HUES6 (cell line): ENCODE data around the gene HRH2.

Experiments
- H3K27ac ChIP-seq: 2 replicates; pipeline ENCODE4 v1.7.0; 2013; ENCODE audit warnings: low read depth, mild to moderate bottlenecking, low read length, inconsistent platforms
- H3K27me3 ChIP-seq: 2 replicates; pipeline ENCODE4 v1.6.1; 2013; ENCODE audit warnings: low read length; ENCODE audit not compliant: control insufficient read depth, insufficient read depth
- H3K36me3 ChIP-seq: 2 replicates; pipeline ENCODE4 v1.6.1; 2013; ENCODE audit warnings: low read length; ENCODE audit not compliant: control insufficient read depth, insufficient read depth
- H3K4me1 ChIP-seq: 2 replicates; pipeline ENCODE4 v1.6.1; 2013; ENCODE audit warnings: low read length; ENCODE audit not compliant: control insufficient read depth, insufficient read depth
- H3K4me3 ChIP-seq: 2 replicates; pipeline ENCODE4 v1.5.1; 2013; ENCODE audit warnings: low read depth, low read length
- H3K9ac ChIP-seq: one replicate; pipeline ENCODE4 v1.6.1; 2013; ENCODE audit warnings: mild to moderate bottlenecking, low read length
- H3K9me3 ChIP-seq: 2 replicates; pipeline ENCODE4 v1.6.1; 2013; ENCODE audit warnings: low read depth, low read length; ENCODE audit not compliant: control insufficient read depth, insufficient read depth

Gene HRH2

GRCh38 chr5:175742290-175742994 lies 84.6 kb downstream of the HRH2 start:
- H3K4me1 ChIP-seq, result peaks cover 5% of the 10 kb centered on the region
- no peak overlapping the region for H3K9ac ChIP-seq
- no peaks in the 10 kb centered on the region for H3K9me3 ChIP-seq
- H3K27me3 ChIP-seq, result peaks cover 14% of the 10 kb centered on the region; the same call in 1 of the 2 replicates
- no peaks in the 10 kb centered on the region for H3K36me3 ChIP-seq
- H3K4me3 ChIP-seq, result no peak overlapping the region
- H3K27ac ChIP-seq, result no peak overlapping the region

DNA sequence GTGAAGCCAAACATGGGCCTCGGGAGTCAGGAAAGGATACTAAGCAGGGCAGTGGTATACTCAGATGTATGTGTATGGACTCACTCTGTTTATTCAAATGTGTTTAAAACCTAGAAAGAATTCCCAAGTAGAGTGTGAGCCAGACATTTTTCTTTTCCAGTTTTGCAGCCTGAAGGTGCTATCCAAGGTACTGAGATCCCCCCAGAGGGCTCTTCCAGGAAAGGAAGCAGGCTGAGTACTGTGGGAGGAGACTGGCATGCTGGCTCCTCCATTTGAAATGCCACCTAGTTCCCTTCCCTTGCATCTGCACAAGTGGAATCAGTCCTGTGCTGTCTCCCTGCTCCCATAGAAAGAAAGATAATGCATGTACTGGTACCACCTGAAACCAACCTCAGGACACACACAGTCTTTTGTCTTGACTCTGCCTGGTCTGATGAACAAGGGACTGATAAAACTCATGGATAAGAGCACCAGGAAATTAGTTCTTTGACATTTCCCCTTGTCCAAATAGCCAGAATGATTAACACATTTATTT lies 85.9 kb downstream of the HRH2 start:
- H3K4me3 ChIP-seq, result no peak overlapping the region
- peaks cover 5% of the 10 kb centered on the region for H3K4me1 ChIP-seq

GRCh38 chr5:175745210-175745609 lies 87.3 kb downstream of the HRH2 start:
- 0 out of 2 replicates have a peak, but pooled peaks cover 5% of the 10 kb centered on the region for H3K27me3 ChIP-seq

More for the DNA sequence above, 85.9 kb downstream of the HRH2 start:
- peaks cover 12% of the 10 kb centered on the region; the same call in 1 of the 2 replicates for H3K27me3 ChIP-seq
- no peaks in the 10 kb centered on the region for H3K9me3 ChIP-seq
- H3K9ac ChIP-seq, result no peak overlapping the region
- no peaks in the 10 kb centered on the region for H3K36me3 ChIP-seq
- no peak overlapping the region for H3K27ac ChIP-seq

DNA sequence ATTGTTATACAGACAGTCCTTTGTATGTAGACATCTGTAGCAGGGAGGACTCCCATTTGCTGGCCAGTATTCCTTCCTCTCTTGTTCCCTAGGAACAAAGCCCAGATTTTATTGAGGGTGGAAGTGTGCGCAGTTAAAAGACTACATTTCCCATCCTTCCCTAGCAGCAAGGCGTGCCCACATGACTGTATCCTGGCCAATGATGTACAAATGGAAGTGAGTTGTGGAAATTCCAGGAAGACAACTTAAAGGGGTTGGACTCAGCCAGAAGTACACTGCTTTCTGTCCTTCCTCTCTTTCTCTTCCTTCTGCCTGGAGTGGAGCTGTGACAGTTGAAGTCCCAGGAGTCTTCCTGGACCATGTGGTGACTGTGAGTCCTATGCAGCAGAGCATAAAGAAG lies 89.0 kb downstream of the HRH2 start:
- Histone ChIP-seq H3K4me3 (peak overlapping the region; percentile 43), H3K9ac (no peak overlapping the region), H3K9me3 (no peaks in the 10 kb centered on the region), H3K36me3 (no peaks in the 10 kb centered on the region), H3K27me3 (no peaks in the 10 kb centered on the region), H3K4me1 (peaks cover 5% of the 10 kb centered on the region), H3K27ac (no peak overlapping the region)

More at GRCh38 chr5:175745210-175745609, 87.3 kb downstream of the HRH2 start:
- Histone ChIP-seq H3K9ac (no peak overlapping the region), H3K27ac (no peak overlapping the region), H3K9me3 (no peaks in the 10 kb centered on the region), H3K36me3 (no peaks in the 10 kb centered on the region), H3K4me3 (no peak overlapping the region), H3K4me1 (peaks cover 5% of the 10 kb centered on the region)

DNA sequence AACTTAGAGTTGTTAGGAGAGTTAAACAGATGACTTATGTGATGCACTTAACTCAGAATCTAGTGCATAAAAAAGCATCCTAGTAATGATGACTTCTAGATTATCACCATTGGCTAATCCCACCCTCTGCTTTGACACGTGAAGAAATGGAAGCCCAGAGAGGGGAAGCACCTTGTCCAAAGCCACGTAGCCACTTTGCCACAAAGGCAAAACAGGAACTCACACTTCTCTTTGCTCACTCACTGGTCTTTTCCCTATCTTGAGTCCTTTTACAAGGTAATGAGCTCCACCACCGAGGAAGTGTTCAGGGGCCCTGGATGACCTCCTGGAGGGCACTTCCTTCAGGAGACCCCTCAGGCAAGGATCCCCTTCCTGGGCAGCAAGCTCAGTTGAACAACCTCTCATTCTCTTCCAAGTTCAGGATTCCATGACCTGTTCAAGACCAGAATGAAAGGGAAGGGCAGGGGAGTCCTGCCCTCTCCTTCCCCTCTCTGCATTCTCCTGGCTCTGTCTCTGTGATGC lies 89.7 kb downstream of the HRH2 start:
- no peaks in the 10 kb centered on the region for H3K27me3 ChIP-seq
- no peak overlapping the region for H3K4me3 ChIP-seq
- no peak overlapping the region for H3K9ac ChIP-seq
- H3K36me3 ChIP-seq, result no peaks in the 10 kb centered on the region
- H3K27ac ChIP-seq, result no peak overlapping the region
- no peaks in the 10 kb centered on the region for H3K9me3 ChIP-seq
- peaks cover 5% of the 10 kb centered on the region for H3K4me1 ChIP-seq

GRCh38 chr5:175748650-175749049 lies 90.8 kb downstream of the HRH2 start:
- no peaks in the 10 kb centered on the region for H3K27me3 ChIP-seq
- H3K4me1 ChIP-seq, result peaks cover 13% of the 10 kb centered on the region

DNA sequence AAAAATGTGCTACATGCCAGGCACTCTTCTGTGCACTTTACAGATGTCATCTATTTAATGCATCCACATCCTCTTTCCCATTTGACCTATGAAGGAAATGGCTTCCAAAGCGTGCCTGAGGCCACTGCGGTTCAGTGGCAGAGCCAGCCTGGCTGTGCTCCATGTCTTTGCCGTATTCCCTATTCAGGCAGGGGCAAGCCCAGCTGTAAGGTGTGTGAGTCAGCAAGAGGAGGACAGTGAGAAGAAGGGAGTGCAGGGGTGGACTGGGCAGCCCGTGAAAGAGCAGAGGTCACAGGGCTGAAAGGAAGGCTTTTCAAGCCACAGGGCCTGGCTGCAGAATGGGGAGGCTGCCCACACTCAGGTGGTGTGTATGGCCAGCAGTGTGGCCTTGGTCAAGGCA lies 91.7 kb downstream of the HRH2 start:
- Histone ChIP-seq H3K27ac (no peak overlapping the region), H3K4me3 (no peak overlapping the region), H3K4me1 (peaks cover 13% of the 10 kb centered on the region), H3K9ac (no peak overlapping the region), H3K9me3 (no peaks in the 10 kb centered on the region), H3K36me3 (no peaks in the 10 kb centered on the region), H3K27me3 (no peaks in the 10 kb centered on the region)

More at GRCh38 chr5:175748650-175749049, 90.8 kb downstream of the HRH2 start:
- Histone ChIP-seq H3K4me3 (no peak overlapping the region), H3K27ac (no peak overlapping the region), H3K9ac (no peak overlapping the region), H3K36me3 (no peaks in the 10 kb centered on the region), H3K9me3 (no peaks in the 10 kb centered on the region)

GRCh38 chr5:175750511-175750931 lies 92.7 kb downstream of the HRH2 start:
- H3K27me3 ChIP-seq, result no peaks in the 10 kb centered on the region
- no peak overlapping the region for H3K9ac ChIP-seq
- peaks cover 13% of the 10 kb centered on the region for H3K4me1 ChIP-seq
- H3K9me3 ChIP-seq, result no peaks in the 10 kb centered on the region
- H3K36me3 ChIP-seq, result no peaks in the 10 kb centered on the region
- no peak overlapping the region for H3K4me3 ChIP-seq
- no peak overlapping the region for H3K27ac ChIP-seq

DNA sequence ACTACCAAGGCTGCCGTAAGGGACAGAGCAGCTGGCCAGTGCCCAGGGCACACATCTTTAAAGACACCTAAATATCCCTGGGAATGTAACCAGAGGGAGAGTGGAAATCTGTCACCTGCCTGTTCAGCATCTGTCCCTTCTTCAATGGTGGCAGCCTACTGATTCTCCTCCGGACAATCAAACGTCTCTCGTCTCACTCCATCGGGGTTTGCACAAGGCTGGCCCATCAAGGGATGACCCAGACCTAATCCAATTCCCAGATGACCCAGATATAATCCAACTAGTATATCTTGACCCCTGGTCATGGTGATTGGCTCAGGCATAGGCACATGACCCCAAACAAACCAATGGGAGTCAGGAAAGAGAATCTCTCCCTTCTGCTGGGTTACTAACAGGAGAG lies 93.5 kb downstream of the HRH2 start:
- Histone ChIP-seq H3K4me3 (no peak overlapping the region), H3K27ac (no peak overlapping the region), H3K9me3 (no peaks in the 10 kb centered on the region), H3K9ac (no peak overlapping the region), H3K36me3 (no peaks in the 10 kb centered on the region), H3K4me1 (peaks cover 13% of the 10 kb centered on the region), H3K27me3 (no peaks in the 10 kb centered on the region)

DNA sequence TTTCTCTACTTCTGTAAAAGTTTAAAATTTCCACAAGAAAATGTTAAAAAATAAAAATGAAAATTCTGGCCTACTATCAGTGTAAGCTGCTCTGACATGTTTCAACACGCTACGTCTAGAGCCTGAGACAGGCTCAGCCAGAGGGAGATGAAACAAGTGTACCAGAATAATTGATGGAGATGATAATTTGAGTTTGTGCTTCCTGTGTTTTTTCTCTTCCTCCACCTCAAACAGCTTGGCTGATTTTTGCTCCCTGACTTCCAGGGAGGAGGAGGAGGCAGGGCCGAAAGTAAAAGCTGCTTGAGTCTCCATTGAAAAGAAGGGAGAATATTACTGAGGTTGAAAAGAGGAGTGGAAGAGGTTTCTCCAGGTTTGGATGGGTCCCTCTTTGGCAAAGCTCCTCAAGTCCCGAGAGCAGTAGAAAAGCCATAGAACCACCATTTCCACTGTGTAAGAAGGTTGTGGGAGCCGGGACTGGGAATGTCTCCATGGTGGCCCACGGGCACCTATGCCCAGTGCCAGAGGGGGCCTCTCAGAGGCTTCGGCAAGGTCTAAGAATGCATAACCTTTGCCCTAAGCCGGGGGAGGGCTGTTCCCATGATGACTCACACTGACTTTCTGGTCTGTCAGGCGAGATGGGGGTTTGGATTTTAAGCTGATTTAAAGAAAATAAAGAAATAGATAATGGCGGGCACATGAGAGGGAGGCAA lies 95.1 kb downstream of the HRH2 start:
- Histone ChIP-seq H3K36me3 (no peaks in the 10 kb centered on the region), H3K4me3 (no peak overlapping the region), H3K4me1 (peaks cover 8% of the 10 kb centered on the region), H3K27me3 (no peaks in the 10 kb centered on the region), H3K27ac (no peak overlapping the region), H3K9ac (no peak overlapping the region), H3K9me3 (no peaks in the 10 kb centered on the region)
